ENCODE results near the gene C1QTNF3.
"Not testable (repeated sequence)": the region's sequence is repeated elsewhere in the genome, so short reads cannot be mapped to it uniquely, and the experiment has no call there.

C1QTNF3 gene, protein sequence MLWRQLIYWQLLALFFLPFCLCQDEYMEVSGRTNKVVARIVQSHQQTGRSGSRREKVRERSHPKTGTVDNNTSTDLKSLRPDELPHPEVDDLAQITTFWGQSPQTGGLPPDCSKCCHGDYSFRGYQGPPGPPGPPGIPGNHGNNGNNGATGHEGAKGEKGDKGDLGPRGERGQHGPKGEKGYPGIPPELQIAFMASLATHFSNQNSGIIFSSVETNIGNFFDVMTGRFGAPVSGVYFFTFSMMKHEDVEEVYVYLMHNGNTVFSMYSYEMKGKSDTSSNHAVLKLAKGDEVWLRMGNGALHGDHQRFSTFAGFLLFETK

DNA sequence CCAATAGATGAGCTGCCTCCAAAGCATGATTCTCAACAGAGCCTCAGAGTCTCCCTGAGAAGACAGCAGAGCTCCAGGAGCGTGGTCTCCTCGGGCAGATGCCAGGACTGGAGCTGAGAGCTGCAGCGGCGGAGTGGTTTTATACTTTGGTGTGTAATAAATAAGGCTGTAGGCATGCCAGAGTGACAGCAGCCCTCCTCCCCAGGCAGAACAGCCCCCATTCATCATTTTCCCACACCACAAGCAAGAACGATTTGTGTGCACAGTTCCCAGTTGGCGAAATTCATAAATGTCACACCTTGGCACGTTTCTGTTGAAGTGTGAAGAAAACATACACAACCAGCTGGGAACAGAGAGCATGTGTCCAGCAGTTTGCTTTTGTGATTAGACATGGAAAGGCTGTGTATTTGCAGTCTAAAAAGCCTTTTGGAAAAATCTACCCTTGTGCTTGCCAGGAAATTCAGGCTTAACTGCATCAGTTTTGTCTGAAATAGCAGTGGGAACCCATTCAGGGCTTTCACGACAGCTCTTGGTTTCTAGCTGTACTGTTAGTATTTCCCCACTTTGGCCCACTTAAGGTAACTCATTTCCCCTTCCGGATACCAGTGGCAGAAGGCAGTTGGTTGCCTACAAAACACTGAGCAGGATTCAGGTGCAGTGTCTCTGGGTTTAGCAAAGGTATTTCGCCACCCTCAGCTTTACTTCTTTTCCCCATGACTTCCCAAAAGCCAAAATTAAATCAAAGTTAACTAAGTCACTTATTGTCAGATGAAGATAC is at the start of gene C1QTNF3:
Gene C1QTNF3 (minus strand): TSS at position 115 of the 778 bp plus-strand sequence. CDS start 88 bp downstream, at position 27.
- in situ Hi-C loops (cut with HindIII; ENCODE audit: low sequenced_read_pairs), result no loop called here

DNA sequence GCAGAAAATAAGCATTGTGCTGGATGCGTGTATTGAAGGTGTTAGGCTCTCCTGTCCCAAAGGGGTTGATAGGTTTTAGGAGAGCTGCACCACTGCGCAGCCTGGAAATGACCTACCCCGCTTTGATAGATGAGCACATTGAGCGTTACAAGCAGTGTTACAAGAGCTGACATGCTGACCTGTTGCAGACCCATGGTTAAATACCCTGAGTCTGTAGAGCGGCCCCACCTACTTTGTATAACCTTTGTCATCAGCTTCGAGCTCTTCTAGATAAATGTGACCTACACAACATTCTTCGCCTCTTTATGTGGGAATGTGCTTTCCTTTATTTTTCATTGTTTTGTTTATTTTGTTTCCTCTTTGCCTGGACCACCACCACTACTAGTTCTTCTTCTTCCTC is 48.0 kb upstream of the C1QTNF3 start:
- in situ Hi-C loops (cut with HindIII; ENCODE audit: low sequenced_read_pairs), result not testable (repeated sequence)

DNA sequence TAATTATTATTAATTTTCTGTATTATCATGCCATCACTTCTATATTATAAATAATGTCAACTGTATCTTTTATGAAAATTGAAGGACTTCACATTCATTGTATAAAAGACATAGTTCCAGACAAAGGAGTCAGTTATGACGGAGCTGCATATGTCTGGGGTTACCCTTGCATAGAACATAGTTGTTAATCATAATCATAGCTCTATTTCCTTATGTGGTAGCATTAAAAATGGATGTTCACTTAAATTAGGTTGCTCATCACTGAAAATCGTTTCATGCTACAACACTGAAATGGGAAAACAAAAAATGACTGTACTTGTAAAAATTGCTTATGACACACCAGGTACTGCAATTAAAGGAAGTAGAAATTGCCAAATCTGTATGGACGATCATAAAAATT is 46.8 kb upstream of the C1QTNF3 start:
- in situ Hi-C loops (cut with HindIII; ENCODE audit: low sequenced_read_pairs), result not testable (repeated sequence)

DNA sequence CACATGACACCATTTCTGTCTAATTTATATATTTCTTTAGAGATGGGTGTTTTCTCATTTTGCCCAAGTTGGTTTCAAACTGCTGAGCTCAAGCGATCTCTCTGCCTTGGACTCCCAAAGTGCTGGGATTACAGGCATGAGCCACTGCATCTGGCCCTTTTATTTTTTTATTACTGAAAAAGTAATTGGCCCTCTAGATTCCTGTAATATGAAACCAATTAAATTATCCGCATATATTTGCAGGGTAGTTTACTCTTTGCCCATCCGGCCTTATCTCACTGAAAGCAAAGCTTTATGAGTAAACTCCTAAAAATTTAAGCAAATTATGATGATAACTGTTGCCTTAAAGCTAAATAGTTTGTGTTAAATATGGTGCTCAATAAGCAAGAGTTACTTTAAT is 44.7 kb upstream of the C1QTNF3 start:
- in situ Hi-C loops (cut with HindIII; ENCODE audit: low sequenced_read_pairs), result not testable (repeated sequence)

DNA sequence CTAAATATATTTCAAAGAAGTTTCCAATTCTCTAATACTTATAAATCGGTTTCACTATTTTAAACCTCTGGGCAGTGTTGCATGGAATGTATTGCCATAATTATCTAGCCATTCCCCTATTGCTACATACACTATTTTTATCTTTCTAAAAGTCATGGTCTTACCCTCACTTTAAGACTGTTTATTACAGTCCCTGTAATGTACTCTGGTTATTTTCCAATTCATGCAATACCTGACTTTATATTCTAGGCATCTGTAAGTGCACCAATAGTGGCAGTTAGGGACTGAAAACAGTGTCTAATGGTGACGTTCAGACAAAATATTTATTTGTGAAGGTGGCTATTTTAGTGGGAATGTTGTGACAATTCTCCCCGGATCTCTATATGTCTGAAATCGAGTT is 40.9 kb upstream of the C1QTNF3 start:
- in situ Hi-C loops (cut with HindIII; ENCODE audit: low sequenced_read_pairs), result not testable (repeated sequence)

DNA sequence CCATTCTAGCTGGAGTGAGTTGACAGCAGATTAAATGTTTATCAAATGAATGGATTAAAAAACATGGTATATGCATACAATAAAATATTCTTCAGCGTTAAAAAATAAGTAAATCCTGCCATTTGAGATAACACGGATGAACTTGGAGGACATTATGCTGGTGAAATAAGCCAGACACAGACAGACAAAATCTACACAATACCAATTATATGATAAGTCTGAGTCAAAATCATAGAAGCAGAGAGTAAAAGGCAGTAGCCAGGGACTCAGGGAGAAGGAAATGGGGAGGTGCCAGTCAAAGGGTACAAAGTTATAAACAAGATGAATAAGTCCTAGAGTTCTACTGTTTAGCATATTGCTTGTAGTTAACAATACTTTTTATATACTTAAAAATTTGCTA is 36.5 kb upstream of the C1QTNF3 start:
- in situ Hi-C loops (cut with HindIII; ENCODE audit: low sequenced_read_pairs), result not testable (repeated sequence)

DNA sequence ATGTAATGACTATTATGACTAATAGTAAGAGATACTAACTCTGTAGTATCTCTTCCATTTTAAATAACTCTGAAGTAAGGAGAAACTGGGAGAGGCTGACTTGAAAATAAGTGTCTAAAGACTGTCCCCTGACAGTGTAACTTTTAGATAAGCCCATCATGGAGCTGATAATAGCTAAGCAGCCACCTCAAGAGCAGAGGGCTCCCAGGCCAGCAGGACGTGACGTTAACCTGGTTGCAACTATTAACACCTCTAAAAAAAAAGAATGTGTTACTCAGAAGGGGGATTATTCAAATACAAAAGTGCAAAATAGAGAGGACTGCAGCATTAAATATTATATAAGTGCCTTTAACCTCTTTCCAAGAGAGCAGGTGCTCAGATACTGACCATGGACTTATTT is 34.6 kb upstream of the C1QTNF3 start:
- in situ Hi-C loops (cut with HindIII; ENCODE audit: low sequenced_read_pairs), result not testable (repeated sequence)

DNA sequence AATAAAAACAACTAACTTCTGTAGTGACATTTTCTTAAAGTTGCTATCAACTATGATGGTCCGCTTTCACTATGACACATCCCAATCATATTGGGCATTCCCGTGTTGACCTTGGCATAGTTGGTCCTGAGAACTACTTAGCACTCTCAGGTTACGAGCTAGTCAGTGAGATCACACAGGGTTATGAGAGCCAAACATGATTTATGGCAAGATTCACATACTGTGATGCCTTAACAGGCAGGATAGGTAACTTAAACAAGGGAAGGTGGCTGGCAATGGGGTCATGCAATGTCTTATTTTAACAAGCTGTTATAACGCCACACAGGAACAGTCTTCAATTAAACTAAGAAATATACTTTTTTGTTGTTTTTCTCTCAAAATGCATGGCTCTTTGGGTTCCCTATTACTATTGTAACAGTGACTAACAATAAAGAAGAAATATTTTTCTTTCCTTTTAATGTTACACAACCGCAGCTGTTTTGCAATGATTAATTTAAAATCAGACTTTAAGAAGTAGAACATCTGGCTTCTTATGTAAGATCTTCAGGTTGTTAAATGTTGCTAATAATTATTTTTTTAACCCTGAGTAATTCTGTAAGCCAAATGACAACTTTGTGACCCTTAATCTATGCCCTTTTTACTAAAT is 33.8 kb upstream of the C1QTNF3 start:
- in situ Hi-C loops (cut with HindIII; ENCODE audit: low sequenced_read_pairs), result not testable (repeated sequence)

DNA sequence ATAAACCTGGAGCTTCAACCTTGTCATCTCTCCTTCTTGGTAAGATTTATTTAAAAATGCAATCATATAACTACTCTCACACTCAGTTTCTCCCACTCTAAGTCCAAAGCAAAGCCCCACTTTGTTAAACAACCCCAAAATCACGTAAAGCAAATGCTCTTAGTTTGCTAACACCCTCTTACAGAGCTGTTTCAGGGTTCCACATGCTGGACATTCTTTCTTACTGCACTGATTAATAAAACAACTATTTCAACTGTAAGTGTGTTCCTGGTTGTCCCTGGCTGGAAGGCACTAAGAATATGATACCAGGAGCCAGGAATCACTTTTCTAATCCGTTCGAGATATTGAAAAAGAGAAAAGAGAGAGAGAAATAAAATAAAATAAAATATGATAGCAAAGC is 31.5 kb upstream of the C1QTNF3 start:
- in situ Hi-C loops (cut with HindIII; ENCODE audit: low sequenced_read_pairs), result not testable (repeated sequence)

DNA sequence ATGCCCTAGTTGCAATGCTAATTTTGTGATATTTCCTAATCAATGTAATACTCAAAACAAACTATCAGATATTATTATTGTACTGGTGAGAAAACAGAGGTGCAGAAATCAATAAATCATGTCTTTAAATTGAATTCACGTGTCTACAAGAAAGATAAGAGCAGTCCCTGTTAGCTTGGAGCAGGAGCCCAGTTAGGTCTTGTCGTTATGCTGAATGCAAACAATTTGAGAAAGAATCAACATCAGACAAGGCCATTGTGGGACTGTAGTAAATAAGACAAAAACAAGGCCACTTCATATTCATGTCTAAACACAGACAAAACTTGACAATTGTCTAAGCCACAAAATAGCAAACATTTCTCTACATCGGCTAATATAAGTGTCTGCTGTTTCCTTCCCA is 31.1 kb upstream of the C1QTNF3 start:
- in situ Hi-C loops (cut with HindIII; ENCODE audit: low sequenced_read_pairs), result not testable (repeated sequence)

DNA sequence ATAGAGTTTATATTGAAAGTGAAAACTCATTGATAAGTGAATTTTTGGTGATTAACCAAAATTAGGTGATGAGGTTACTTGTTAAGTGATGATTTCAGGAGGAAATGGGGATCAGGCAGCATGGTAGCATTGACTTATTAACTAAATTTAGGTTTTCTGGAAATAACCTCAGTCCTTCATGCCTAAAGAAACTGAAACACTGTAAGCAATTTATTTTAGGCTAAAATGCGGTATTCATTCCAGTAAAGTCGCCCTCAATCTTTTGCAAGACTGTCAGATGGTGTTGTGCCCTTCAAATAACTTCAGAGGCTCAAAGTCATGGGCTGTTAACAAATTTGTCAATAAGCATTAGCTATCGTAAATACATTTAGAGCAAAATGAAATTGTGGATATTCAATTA is 27.6 kb upstream of the C1QTNF3 start:
- in situ Hi-C loops (cut with HindIII; ENCODE audit: low sequenced_read_pairs), result not testable (repeated sequence)

DNA sequence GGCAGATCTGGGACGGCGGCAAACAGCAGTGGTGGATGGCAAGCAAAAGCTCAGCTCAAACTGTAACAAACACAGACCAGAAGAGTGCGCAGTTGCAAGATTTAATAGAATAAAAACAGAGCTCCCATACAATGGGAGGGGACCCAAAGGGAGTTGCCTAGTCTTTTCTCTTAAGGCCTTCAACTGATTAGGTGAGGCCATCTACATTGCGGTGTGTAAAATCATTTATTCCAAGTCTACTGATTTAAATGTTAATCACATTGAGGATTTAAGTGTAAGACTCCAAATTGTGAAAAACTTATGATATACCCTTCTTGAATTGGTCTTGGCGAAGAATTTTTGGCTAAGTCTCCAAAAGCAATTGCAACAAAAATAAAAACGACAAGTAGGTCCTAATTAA is 21.6 kb upstream of the C1QTNF3 start:
- in situ Hi-C loops (cut with HindIII; ENCODE audit: low sequenced_read_pairs), result no loop called here

DNA sequence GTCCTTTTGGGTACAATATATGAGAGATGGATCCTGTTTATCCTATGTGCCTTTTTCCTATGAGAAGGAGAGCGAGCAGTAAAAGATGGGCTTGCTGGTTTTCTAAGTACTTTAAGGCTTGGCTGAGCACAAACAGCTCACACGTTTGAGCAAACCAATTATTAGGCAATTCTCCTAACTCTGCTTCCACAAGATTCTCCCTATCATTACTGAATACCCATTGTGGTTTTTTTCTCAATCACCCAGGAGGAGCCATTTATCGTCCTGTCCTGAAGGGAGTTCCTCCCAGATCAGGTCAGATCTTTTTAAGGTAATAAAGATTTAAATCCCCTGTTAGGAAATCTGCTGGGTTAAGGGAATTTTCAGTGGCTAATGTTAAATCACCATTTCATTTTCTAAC is 19.4 kb upstream of the C1QTNF3 start:
- in situ Hi-C loops (cut with HindIII; ENCODE audit: low sequenced_read_pairs), result no loop called here

DNA sequence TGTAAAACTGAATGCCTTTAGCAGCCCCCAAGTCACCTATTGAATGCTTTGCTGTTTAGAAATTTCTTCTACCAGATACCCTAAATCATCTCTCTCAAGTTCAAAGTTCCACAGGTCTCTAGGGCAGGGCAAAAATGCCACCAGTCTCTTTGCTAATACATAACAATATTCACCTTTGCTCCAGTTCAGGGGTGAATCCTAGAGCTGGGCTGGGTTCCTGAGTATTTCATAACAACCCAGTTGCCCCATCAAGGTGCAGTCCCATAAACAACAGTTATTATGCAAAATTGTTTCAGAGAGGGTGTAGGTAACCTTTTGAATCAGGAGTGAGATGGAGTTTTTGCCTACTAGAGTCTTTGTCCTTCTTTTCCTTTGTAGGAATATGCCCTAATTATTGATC is 19.0 kb upstream of the C1QTNF3 start:
- in situ Hi-C loops (cut with HindIII; ENCODE audit: low sequenced_read_pairs), result no loop called here

DNA sequence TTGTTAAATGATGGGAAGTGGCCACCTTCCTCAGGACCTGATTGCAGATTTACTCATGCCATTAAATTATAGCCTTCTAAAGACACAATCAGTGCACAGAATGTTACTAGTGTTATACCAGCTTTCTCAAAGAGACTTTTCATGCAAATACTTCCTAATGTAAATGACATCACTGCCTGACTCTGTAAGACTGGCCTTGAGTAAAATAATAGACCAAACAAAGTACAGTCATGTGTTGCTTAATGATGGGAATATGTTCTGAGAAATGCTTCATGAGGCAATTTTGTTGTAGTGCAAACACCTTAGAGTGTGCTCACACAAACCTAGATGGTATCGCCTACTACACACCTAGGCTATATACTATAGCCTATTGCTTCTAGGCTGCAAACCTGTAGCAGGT is 17.0 kb upstream of the C1QTNF3 start:
- in situ Hi-C loops (cut with HindIII; ENCODE audit: low sequenced_read_pairs), result no loop called here

DNA sequence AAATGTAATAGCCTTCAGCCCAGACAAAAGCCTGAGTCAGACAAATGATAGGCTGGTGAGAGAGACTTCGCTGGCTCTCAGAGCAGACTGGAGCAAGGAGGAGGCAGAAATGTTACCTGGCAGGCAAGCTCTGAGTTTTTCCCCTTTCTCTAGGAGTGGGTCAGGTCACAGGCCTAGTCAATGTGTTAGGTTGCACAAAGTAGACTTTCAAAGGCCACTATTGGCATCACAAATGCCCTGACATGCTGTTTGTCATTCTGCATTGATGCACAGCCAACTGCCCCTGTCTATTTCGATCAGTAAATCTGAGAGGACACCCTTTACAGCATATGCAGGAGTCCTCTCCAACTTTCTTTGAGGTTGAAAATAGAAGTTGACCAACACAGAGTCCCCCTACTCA is 15.5 kb upstream of the C1QTNF3 start:
- in situ Hi-C loops (cut with HindIII; ENCODE audit: low sequenced_read_pairs), result no loop called here

DNA sequence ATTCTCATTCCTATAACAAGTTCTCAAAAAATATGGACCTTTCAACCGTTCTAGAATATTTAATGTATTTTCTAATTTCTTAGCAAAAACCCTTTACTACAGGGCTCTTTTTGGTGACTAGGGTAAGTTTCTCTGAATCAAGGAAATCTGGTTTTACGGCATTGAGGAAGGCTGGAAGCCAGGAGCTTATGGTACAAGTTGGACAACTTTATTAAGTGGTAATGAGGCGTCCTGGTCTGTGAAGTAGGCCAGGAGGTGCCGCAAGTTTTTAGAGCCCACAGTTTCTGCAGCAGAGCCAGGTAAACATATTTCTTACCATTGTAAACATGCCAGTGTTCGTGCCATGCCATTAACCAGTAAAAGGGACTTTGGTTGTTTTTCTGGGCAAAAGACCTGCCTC is 14.6 kb upstream of the C1QTNF3 start:
- in situ Hi-C loops (cut with HindIII; ENCODE audit: low sequenced_read_pairs), result no loop called here

DNA sequence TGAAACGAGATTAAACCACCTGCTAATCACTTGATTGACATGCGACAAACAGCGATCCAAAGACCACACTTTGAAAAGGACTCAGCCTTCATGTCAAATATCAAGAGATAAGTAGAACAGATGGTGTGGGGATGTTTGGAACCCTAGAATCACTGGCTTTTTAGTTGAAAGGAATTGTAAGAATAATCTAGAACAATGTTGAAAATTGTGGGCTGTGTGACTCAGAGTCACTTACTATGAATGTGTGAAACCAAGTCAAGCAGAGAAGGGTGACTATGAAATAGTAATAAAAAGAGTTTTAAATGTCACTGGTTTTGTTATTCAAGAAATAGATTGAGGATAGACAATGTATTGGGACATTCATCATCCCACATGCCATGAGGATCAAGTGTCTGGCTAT is 14.1 kb upstream of the C1QTNF3 start:
- in situ Hi-C loops (cut with HindIII; ENCODE audit: low sequenced_read_pairs), result no loop called here

DNA sequence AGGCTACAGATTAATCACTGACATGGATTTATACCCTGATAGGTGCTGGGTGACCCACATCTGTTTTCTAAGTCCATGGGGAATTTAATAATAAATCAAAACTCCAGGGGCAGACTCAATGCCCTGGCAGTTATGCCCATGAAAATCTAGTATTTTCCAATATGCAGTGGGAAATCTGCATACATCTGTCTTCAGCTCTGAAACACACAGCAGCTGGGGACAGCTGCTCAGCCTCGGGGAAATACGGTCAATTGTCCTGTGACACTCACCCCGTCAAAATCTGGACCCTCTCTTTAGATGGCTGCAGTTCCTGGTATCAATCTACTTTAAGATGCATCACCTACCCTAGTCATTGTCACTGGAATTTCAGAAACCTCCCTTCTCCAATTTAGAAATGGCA is 12.7 kb upstream of the C1QTNF3 start:
- in situ Hi-C loops (cut with HindIII; ENCODE audit: low sequenced_read_pairs), result no loop called here

DNA sequence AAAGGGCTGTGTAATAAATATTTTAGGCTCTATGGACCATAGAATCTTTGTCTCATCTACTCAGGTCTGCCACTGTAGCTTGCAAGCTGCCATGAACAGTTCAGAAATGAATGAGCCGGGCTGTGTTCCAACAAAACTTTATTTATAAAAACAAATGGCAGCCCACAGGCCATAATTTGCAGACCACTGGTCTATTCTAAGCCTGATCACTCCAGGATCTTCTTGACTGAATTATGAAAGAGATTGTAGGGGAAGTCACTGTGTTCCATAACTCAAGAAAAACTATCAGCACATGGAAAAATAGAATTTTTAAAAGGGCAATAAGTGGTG is 11.4 kb upstream of the C1QTNF3 start:
- in situ Hi-C loops (cut with HindIII; ENCODE audit: low sequenced_read_pairs), result no loop called here

DNA sequence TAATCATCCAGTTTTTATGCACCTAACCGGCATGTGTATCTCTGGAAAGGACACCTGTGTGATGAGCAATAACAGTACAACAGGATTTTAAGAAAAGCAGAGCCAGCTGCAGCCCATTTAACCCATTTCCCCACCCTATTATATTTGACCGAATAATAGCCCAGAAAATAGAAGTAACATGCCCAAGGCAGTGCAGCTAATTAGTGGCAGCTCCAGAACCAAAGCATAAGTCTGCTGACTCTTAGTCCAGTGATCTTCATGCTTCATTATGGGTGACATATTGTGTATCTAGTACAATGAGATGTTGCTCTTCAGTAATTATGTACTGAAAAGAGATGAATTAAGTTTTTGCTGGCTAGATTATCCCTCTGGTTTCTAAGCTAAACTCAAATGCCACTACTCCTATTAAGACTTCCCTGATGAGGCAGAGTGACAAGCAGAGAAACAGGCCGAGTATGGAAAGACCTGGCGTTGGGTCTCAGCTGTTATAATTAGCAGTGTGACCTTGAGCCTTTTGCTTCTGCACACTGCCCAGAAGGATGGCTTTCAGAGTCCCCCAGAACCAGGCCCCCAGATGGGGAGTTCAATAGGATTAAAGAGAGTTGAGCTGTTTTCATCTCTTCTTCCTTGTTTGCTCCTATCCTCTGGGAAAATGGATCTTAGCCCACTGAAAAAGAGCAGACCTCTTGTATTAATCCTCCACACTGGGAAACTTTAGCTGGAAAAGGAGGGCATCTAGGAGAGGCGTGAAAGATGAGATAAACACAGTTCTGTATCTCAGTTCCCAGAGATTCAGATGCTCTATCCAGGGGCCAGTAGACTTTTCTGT is 10.8 kb upstream of the C1QTNF3 start:
- in situ Hi-C loops (cut with HindIII; ENCODE audit: low sequenced_read_pairs), result no loop called here

All from endothelial cell of hepatic sinusoid (primary cell).